ENCODE measurements around the gene ZNF467.

The ZNF467 gene

DNA sequence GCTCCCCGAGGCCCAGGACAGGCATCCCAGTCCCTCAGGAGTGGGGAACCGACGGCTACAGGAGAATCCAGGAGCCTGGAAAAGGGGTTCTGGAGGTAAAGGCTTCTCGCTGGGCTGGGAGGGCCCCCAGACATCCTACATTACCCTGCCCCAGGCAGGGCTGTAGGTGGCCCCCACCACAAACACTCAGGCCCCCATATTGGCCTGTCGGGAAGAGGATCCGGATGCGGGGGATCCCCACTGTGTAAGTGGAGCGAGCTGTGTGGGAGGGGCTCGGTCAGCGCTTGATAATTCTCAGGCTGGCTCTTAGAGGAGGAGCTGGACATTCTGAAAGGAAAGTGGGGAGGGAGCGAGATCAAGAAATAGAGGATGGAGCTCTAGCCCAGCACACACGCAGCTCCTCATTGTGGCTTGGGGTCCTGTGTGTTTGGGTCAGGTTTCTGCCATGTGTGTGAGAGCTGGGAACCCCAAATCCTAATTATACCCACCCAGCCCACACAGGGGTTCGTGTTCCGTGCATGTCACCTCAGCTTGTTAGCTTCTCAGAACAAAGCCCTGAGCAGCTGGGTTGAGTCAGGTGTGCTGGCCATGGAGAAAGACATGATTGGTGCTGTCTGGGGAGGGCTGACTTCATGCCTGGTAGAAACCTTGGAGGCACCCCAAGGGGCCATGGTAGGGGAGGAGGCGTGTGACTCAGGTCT lies 49.4 kb downstream of the ZNF467 start:
- DNase-seq: no peak

DNA sequence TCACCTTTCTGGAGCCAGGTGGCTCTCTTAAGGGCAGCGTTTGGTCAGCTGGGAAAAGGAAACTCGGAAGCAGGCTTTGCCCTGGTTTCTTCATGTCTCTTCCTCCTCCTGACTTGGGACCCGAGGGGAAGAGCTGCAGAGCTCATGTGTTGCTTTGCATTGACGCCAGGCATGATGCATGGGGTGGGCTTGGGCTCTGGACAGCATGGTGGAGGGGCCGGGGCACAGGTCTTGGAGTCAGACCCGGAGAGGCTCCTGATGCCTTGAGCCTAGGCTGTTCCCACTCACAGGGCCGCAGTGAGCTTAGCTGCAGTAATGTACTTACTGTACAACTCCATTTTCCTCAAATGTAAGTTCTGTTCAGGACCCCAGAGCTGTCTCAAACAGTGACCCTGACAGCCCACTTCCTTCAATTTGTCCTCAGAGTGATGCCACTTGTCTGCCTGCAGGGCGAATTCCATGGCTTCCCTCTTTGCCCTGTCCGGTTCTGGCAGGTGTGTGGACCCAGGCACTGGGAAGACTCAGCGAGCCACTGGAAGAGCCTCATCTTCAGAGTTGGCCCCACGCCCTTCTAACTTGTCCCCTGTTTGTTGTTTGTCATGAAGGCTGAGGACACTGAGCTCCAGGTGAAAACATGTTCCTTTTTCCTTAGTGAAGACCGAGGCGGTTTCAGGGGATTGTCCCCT lies 50.2 kb downstream of the ZNF467 start:
- DNase-seq: no peak

DNA sequence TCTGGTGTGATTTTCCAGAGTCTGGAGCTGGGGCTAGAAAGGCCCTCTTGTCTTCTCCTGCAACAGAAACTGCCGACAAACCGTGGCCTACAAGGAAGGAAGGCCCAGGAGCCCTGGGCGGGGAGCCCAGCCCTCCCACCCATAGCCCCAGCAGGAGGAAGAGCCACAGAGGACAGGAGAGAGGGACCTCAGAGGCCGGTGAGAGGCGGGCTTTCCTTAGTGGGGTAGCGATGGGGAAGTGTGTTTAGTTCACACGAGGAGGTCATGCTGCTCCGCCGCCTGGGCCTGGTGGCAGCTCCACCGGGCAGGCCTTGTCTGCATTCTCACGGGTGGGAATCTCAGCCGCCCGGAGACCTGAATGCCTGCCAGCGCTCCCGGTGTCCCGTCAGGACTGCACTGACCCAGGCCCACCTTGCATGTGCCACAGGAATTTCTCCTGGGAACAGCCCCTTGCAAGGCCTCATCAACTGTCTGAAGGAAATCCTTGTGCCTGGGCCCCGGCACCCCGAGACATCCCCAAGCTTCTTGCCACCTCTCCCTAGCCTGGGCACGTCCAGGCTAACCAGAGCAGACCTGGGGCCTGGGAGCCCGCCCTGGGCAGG lies 50.9 kb downstream of the ZNF467 start:
- no peak for DNase-seq

DNA sequence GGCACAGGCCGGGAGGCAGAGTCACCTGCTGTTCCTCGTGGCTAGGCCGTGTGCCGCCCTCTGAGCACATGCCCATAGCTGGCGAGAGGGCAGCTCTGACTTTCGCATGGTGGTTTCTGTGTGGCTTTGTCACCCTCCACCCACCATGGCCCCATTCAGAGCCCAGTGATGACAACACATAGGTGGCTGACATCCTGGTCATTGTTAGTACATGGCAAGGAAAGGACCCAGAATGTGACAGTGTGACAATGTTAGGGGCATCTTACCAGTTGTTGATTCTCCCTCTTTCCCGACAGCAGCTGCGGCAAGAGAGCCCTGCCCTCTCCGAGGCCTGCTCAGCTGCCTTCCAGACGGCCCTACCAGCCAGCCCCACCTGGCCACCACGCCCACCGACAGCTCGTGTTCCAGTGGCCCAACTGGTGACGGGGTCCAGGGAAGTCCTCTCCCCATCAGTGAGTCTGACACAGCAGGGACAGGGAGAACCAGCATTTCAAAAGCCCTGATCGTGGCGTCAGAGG lies 52.2 kb downstream of the ZNF467 start:
- DNase-seq: no peak

DNA sequence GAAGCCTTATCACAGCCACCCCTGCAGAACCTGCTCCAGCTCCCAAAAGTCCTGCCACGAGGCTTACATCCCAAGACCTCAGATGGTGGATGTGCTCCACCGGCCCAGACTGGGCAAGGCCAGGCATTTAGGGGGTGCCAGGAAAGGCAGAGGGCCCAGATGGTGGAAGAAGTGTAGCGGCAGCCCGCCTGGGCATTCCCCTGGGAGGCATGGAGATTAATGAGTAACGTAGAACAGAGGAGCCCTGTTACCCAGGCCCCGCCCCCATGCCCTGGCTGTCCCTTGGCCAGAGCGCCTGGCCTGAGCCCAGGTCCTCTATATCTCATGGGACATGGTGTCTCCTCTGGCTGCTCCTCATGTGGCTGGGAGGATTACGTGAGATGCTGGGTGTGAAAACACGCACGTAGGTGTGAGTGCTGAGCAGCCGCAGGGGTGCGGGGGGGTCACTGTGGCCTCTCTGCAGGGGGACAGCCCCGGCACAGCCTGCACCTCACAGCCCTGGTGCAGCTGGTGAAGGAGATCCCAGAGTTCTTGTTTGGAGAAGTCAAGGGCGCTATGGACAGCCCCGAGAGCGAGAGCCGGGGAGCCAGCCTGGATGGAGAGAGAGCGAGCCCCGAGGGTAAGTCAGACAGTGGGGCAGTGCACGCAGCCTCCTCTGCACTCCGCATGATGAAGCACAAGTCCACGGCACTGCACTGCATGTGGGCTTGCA lies 52.9 kb downstream of the ZNF467 start:
- no peak for DNase-seq

DNA sequence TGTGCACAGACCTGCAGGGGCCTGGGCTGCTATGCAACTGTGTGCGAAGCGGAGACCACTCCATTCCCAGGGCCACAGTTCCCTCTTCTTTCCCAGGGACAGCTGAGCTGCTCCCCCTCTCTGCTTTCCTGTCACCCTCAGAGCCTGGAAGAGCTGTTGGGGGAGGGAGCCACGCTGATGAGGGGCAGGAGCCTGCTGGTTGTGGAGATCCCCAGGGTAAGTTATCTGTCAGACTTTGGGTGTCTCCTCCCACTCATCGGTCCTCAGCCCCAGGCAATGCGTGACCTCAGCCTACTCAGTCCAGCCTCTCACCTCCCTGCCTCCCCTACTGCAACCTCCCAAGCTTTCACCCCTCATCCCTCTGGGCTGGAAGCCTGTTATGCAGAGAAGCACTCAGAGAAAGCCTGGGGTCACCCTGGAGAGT lies 53.5 kb downstream of the ZNF467 start:
- no peak for DNase-seq

DNA sequence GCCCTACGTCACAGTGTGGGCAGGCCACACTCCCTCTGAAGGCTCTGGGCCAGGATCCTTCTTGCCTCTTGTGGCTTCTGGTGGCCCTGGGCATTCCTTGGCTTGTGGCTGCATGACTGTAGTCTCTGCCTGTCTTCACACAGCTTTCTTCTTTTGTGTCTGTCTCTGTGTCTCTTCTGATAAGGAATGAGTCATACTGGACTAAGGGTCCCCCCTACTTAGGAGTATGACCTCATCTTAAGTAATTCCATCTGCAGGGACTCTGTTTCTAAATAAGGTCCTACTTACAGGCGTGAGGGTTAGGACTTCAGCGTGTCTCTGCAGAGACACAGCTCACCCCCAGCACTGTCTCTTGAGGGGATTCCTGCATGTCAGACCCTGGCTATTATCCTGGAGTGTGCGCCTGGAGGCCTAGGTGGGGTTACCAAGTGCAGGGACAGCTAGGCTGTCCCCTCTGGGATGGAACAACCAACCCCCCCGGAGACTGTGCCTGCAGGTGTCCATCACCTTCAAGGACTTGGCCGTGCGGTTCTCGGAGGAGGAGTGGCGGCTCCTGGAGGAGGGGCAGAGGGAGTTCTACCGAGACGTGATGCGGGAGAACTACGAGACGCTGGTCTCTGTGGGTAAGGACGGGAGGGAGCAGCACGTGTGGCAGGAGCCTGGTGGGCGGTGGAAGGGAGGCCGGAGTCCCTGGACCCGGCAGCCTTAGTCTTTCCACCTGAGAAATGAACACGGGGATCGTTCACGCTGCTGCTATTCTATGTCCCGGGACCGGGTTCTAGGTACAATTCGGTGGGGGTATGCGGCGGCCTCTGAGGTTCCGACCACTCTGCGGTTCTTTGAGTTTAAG lies 54.1 kb downstream of the ZNF467 start:
- no peak for DNase-seq

DNA sequence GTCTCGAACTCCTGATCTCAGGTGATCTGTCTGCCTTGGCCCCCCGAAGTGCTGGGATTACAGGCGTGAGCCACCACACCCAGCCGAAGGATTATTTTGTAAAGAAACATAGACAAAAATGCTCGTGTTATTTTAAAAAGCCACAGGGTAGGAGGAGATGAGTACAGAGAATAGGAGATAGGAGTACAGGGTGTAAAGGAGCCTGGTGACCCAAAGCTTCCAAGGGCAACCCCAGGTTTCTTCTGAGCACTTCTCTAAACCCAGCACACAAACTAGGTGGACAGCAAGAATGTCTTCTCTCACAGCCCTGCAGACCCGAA lies 54.7 kb downstream of the ZNF467 start:
- DNase-seq: no peak

DNA sequence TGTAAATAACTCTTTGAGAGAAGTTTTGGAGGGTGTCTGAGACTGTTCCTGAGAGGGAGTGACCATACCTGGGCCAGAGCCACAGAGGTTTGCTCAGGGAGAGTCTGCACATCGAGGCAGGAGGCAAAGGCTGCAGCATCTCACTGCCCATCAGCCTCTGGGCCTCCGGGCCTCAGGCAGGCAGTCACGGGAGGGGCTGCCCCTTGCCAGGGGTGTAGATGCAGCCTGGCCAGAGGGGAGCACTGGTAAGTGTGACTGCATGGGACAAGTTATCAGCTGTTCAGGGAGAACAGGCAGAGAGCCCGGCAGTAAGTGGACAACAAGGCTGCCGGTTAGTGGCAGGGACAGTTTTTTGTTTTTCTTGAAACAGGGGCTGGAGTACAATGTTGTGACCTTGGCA lies 55.9 kb downstream of the ZNF467 start:
- no peak for DNase-seq

DNA sequence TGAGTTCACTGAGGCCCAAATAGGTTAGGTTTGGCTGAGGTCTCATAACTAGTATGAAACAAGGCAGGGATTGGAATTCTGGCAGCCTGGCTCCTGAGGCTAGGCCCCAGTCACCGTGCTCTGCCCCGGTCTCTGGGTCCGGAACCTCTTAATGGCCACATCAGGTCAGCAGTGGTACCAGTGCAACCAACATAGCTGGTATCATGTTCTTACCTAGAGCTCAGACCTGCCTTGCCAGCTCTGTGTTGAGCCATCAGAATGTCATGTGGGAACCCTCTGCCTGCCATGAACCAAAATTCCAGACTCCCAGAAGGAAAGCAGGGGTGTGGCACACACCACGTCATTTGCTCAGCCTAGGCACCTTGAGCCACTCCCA lies 56.5 kb downstream of the ZNF467 start:
- no peak for DNase-seq

DNA sequence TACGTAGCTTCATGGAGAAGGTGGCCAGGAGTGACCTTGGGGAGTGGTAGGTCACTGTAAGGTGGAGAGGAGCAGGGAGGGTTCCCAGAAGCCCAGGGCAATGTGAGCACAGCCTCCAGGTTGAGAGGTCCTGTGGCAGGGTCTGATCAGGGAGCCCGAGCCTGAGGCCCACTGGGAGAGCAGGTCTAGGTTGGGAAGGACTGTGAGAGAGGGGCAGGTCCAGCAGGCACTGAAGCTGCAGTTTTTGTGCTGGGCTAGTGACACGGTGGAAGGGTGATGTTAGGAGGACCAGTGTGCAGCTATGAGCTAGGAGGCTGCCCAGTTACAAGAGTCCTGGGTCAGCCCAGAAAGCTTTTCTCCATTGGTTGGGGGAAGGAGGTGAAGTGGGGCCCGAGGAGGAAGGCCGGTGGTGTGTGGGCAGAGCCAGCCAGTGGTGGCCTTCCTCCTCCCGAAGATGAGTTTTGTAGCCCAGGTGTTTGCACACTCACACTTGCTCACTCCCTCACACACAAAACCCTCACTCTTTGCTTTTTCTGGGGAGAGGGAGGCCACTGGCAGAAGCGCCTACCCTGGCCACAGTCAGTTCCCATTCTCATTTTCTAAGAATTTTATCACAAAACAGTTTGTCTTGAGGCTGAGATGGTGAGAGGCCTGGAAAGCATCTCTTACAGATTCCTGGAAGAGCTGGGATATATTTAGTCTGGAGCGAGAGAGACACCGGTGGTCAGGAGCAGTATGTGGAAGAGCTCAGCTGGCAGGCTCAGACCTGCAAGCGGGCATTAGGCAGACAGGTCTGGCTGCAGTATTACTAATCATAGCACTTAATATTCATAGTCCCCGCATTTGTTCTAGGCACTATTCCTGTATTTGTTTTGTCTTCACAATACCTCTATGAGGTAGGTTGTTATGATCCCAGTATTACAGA lies 57.1 kb downstream of the ZNF467 start:
- no peak for DNase-seq

DNA sequence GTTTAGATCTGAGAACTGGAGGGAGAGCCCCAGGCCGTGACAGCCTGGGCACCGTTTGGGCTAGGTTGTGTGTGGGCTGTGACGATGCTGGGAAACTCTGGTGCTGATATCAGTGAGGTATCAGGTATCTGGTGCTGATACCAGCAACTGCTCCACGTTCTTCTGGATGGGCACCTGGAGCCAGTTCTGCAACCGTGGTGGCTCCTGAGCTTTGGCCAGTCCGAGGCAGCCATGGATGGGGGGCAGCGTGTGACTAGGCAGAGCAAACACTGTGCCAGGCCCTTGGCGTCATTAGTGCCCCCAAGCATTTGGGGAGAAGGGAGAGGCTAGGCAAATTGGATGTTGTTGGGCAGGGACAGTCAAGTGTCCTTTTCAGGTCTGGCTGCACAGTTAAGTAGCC lies 57.9 kb downstream of the ZNF467 start:
- DNase-seq: no peak

DNA sequence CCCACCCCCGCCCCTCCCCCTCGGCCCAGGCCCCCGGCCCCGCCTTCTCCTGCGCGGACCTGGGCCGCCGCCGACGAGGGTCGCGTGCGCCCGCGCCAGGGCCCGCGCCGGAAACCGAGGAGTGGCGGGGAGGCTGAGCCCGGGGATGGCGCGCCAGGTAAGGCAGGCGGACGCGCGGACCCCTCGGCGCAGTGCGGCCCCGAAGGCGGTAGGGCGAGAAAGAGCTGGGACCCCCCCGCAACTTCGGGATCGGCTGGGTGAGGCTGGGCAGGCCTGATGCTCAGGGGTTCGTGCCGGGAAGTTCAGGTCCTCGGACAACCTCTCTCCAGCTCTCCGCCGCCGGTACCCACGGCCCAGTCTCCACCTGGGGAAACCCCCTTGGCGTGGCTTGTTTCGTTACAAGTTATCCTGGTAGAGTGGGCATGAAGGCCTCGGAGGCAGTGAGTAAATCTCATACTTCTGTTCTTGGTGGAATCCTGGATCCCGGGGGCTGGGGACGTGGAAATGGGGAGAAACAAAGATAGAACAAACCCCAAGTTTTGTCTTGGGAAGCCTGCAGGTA lies 58.4 kb downstream of the ZNF467 start:
- no peak for DNase-seq
